NCI-H2029 treated with DMSO at 0.1 percent for 48 hours (cell line): ENCODE results near the gene PXDN.

Source experiments
- DNase-seq: peaks from one replicate; lab custom pipeline; 2025; lab: John Stamatoyannopoulos, UW

The PXDN gene

DNA sequence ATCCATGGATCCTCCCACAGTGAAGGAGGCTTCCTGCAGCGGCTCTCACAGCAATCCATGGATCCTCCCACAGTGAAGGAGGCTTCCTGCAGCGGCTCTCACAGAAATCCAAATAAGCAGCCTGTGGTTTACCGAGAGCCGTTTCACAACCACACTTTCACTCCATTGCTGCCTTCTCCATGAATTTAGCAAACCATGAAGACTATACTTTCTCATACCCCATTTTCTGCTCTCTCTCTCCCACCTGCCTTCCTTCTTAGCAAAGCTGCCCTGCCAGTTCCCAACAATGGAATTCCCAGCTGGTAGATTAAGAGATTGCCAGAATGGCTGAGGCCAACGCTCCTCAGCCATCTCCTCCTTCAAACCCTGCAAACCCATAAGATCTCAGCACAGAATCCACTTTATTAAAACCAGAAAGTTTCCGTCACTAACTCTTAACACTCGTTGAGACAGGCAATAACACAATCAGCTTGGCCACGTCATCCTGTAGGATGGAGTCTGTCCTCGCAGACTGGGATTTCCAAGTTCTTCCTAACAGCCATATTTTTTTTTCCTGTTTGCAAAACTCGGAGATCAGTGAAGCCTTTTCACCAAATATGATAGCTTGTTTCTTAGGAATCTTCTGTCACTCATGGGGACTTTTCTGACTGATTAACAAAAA, 162.2 kb downstream of the PXDN start:
- DNase-seq, result no peak
